ENCODE results near the gene PRR18.

The PRR18 gene

DNA sequence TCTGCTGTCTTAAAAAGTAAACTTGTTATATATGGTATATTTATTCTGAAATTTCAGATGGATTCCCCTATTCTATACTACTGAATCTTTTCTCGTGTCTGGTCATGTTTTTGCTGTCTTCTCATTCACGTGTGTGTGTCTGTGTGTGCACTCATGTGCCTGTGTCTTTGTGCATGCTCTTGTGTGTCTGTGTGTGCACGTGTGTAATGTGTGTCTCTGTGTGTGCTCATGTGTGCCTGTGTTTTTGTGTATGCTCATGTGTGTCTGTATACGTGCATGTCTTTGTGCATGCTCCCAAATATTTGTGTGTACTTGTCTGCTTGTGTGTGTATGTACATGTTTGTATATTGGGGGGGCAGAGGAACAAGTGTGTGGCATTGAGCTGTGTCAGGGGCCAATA is 34.0 kb downstream of the PRR18 start:
- no peak for DNase-seq

DNA sequence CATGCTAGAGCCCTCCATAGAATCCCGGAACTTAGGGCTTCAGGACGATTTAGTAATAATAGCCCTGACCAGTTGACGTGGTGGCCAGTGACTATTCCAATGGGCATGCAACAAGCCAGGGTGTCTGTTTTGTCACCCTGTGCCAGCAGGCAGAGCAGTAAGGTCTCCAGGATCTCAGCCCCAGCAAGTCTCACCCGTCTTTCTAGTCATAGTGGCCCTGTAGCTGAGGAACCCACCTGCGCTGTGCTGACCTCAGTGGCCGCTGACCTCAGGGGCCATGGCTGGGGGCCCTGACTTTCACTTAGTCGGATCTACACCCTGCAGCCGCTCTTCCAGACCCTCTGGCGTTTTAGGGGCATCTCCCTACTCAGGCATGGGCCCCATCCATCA is 36.8 kb downstream of the PRR18 start:
- DNase-seq = no peak

DNA sequence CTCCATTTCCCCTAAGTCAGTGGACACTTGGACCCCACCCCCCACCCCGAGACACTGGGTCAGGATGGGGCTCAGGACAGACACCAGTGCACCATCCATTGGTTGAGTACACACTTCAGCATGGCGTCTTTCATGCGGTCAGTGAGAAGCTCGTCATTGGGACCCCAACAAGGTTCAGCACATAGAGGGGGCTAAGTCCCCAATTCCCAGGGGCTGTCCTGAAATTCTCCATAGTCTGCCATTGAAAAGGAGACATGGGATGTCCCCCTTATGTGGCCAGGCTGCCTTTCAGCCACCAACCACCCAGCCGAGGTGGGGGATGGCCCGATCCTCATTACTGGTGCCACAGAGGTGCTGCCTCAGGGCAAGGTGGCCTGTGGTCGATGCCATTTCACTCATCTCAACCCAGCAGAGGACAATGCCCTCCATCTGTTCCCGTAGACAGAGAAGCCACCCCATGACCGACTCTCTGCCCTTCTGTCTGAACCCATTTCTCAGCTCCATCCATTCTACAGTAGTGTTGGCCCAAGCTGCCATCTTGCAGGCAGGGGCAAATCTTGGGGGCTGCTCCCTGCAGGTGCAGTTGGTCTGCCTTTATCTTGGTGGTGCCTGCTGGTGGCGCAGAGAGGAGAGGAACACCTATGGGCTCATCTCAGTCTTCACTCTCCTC is 37.4 kb downstream of the PRR18 start:
- DNase-seq = no peak

GRCh38 chr6:166269301-166270039 is 38.7 kb downstream of the PRR18 start:
- no peak for DNase-seq

- no peak for DNase-seq
Observed at GRCh38 chr6:166268431-166268830, 39.8 kb downstream of the PRR18 start.

DNA sequence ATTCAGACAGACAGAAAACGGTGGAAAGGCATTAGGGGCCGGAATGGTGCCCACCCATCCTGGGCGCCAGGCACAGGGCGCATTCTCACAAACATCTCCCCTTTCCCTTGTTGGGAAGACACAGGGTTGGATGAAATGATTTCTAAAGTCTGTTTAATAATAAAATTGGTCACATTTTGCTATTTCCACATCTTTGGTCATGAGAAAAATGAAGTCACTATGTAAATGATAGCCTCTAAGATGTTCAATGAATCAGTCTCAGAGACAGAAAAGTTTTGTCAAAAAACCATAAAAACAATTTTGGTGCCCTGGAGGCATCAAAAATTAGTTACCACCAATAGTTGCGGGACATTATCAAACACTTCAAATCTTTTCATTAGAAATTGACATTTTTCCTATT is 40.7 kb downstream of the PRR18 start:
- no peak for DNase-seq

GRCh38 chr6:166266336-166266735 is 41.9 kb downstream of the PRR18 start:
- no peak for DNase-seq

DNA sequence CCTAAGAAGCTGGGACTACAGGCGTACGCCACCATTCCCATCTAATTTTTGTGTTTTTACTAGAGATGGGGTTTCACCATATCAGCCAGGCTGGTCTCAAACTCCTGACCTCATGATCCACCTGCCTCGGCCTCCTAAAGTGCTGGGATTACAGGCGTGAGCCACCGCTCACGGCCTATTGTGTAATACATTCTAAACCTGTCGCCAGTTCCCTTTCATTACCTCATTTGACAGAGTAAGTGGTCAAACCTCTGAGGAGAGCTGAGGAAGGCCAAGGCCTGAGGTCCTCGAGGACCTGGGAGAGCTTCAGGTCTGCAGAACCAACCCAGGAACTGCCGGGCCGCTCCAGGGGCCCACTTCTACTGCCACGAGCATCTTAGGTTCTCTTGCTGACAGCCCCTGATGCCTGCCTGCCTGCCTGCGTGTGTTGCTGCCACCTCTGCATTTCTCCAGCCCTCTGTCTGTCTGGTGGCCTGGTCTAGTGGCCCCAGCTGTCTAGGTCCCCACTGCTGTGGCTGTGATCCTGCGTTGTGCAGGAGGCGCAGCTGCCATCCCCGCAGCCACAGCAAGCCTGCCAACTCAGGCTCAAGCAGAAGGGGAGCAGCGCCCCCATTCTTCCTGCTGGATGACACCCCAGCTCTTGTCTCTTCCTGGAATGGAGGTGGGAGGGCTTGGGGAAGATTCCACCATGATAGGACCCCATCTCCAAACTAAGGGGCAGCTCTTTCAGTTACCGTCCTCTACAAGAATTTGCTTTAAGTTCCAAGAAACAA is 45.3 kb downstream of the PRR18 start:
- DNase-seq = no peak

- peak; percentile 29 for DNase-seq
Observed at GRCh38 chr6:166259296-166259977, 48.8 kb downstream of the PRR18 start.

DNA sequence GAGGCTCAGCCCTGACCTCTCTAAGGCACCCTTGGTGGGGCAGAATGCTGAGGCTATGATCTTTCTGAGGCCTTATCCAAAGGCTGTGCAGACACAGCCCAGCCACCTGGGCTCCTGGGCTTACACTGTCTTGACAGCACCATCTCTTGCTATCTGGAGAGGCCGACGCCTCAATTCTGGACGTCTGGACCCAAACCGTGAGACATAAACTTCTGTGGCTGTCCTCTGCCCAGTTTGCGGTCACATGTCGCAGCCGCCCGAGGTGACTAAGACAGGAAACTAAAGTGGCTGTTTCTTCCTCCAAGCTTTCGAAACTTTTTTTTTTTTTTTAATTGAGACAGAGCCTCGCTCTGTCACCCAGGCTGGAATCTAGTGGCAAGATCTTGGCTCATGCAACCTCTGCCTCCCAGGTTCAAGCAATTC is 49.3 kb downstream of the PRR18 start:
- DNase-seq = peak; percentile 72

DNA sequence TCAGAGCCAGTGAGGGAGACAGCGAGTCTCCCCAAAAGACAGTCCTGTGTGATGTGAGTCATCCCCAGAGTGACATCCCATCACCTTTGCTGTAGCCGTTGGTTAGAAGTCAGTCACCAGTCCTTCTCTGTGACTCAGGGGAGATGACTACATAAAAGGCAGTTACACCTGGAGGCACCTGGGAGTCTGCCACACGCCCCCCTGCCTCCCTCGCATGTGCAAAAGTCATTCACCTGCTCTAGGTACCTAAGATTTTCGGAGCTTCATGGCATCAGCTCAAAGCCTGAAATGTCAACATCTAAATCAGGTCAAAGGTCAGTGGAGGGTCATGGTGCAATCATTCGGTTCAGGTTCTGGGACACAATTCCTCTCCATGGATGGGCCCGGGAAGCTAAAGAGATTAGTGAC is 50.3 kb downstream of the PRR18 start:
- DNase-seq = peak; percentile 77

Data from CD4-positive, alpha-beta T cell treated with Interleukin-6 for 4 hours (primary cell).